Mucosa of rectum (tissue), 2 donors: ENCODE data around the gene GALNT9.

Source experiments
- H3K27ac ChIP-seq, 2 donors: one replicate each; pipeline ENCODE4 v1.7.0; 2013; ENCODE audit warnings: inconsistent platforms in 2 of 2, low read depth in 2 of 2, low read length in 2 of 2
- H3K27me3 ChIP-seq, 2 donors: one replicate each; pipeline ENCODE4 v1.7.0; 2013; ENCODE audit warnings: low read length in 2 of 2; ENCODE audit not compliant: control insufficient read depth in 2 of 2, insufficient read depth in 2 of 2
- H3K36me3 ChIP-seq, 2 donors: one replicate each; pipeline ENCODE4 v1.7.0; 2013; ENCODE audit warnings: low read length in 2 of 2; ENCODE audit not compliant: control insufficient read depth in 2 of 2, insufficient read depth in 2 of 2
- H3K4me1 ChIP-seq, 2 donors: one replicate each; pipeline ENCODE4 v1.7.0; 2013; ENCODE audit warnings: low read length in 2 of 2, mild to moderate bottlenecking in 1 of 2; ENCODE audit not compliant: control insufficient read depth in 2 of 2, insufficient read depth in 2 of 2
- H3K4me3 ChIP-seq, 2 donors: one replicate each; pipeline ENCODE4 v1.7.0; 2013; ENCODE audit warnings: low read length in 2 of 2
- H3K9ac ChIP-seq, 2 donors: one replicate each; pipeline ENCODE4 v1.7.0; 2013; ENCODE audit warnings: low read length in 2 of 2, low read depth in 1 of 2, mild to moderate bottlenecking in 1 of 2
- H3K9me3 ChIP-seq, 2 donors: one replicate each; pipeline ENCODE4 v1.7.0; 2013; ENCODE audit warnings: low read length in 2 of 2; ENCODE audit not compliant: control insufficient read depth in 2 of 2
- donor health status: healthy.
- donor health status: Normal muscosa, but diverticular disease.

GALNT9 gene

GRCh38 chr12:132318618-132319033 lies 10.8 kb downstream of the GALNT9 start:
- Histone ChIP-seq H3K9me3 (no peaks in the 10 kb centered on the region), H3K36me3 (no peaks in the 10 kb centered on the region), H3K4me3 (no peak overlapping the region), H3K4me1 (peaks cover 0 to 2% of the 10 kb centered on the region in 2 donors), H3K9ac (no peak overlapping the region), H3K27me3 (no peaks in the 10 kb centered on the region), H3K27ac (no peak overlapping the region)

- H3K27me3 ChIP-seq = no peaks in the 10 kb centered on the region
- H3K9ac ChIP-seq = no peak overlapping the region
- no peaks in the 10 kb centered on the region for H3K4me1 ChIP-seq
- no peak overlapping the region for H3K27ac ChIP-seq
- no peak overlapping the region for H3K4me3 ChIP-seq
- H3K9me3 ChIP-seq = no peaks in the 10 kb centered on the region
- H3K36me3 ChIP-seq = no peaks in the 10 kb centered on the region
These were observed 11.3 kb downstream of the GALNT9 start for GRCh38 chr12:132318135-132318534.

GRCh38 chr12:132317233-132317938 lies 12.0 kb downstream of the GALNT9 start:
- H3K4me1 ChIP-seq = no peaks in the 10 kb centered on the region
- no peaks in the 10 kb centered on the region for H3K27me3 ChIP-seq
- no peaks in the 10 kb centered on the region for H3K36me3 ChIP-seq
- H3K9ac ChIP-seq = no peak overlapping the region
- H3K9me3 ChIP-seq = no peaks in the 10 kb centered on the region
- no peak overlapping the region for H3K27ac ChIP-seq
- H3K4me3 ChIP-seq = no peak overlapping the region

GRCh38 chr12:132316497-132317232 lies 12.7 kb downstream of the GALNT9 start:
- peaks cover 0 to under 1% of the 10 kb centered on the region in 2 donors for H3K9me3 ChIP-seq
- no peak overlapping the region for H3K9ac ChIP-seq
- no peaks in the 10 kb centered on the region for H3K36me3 ChIP-seq
- H3K4me1 ChIP-seq = no peaks in the 10 kb centered on the region
- H3K27ac ChIP-seq = no peak overlapping the region
- no peaks in the 10 kb centered on the region for H3K27me3 ChIP-seq
- H3K4me3 ChIP-seq = no peak overlapping the region

- Histone ChIP-seq H3K4me1 (no peaks in the 10 kb centered on the region), H3K4me3 (no peak overlapping the region), H3K27ac (no peak overlapping the region), H3K9me3 (peaks cover 0 to 5% of the 10 kb centered on the region in 2 donors), H3K27me3 (no peaks in the 10 kb centered on the region), H3K9ac (no peak overlapping the region), H3K36me3 (no peaks in the 10 kb centered on the region)
These were observed 13.4 kb downstream of the GALNT9 start for GRCh38 chr12:132315951-132316350.

- Histone ChIP-seq H3K27me3 (no peaks in the 10 kb centered on the region), H3K9me3 (peaks cover 0 to 5% of the 10 kb centered on the region in 2 donors), H3K36me3 (no peaks in the 10 kb centered on the region), H3K4me3 (no peak overlapping the region), H3K4me1 (no peaks in the 10 kb centered on the region), H3K27ac (no peak overlapping the region), H3K9ac (no peak overlapping the region)
These were observed 13.9 kb downstream of the GALNT9 start for GRCh38 chr12:132315507-132315906.

- no peak overlapping the region for H3K27ac ChIP-seq
- peaks cover 0 to 5% of the 10 kb centered on the region in 2 donors for H3K9me3 ChIP-seq
- no peak overlapping the region for H3K4me3 ChIP-seq
- H3K27me3 ChIP-seq = no peaks in the 10 kb centered on the region
- no peak overlapping the region for H3K9ac ChIP-seq
- H3K4me1 ChIP-seq = no peaks in the 10 kb centered on the region
- no peaks in the 10 kb centered on the region for H3K36me3 ChIP-seq
These were observed 14.7 kb downstream of the GALNT9 start for GRCh38 chr12:132314516-132315233.

- Histone ChIP-seq H3K9me3 (peaks cover 0 to 5% of the 10 kb centered on the region in 2 donors), H3K36me3 (no peaks in the 10 kb centered on the region), H3K27me3 (no peaks in the 10 kb centered on the region), H3K4me3 (no peak overlapping the region), H3K4me1 (no peaks in the 10 kb centered on the region), H3K9ac (no peak overlapping the region), H3K27ac (no peak overlapping the region)
These were observed 15.4 kb downstream of the GALNT9 start for GRCh38 chr12:132314035-132314434.

- H3K4me1 ChIP-seq = no peaks in the 10 kb centered on the region
- no peak overlapping the region for H3K27ac ChIP-seq
- H3K36me3 ChIP-seq = no peaks in the 10 kb centered on the region
- no peak overlapping the region for H3K4me3 ChIP-seq
- no peak overlapping the region for H3K9ac ChIP-seq
- H3K9me3 ChIP-seq = peaks cover 0 to 5% of the 10 kb centered on the region in 2 donors
- H3K27me3 ChIP-seq = no peaks in the 10 kb centered on the region
These were observed 16.2 kb downstream of the GALNT9 start for GRCh38 chr12:132313182-132313581.

- Histone ChIP-seq H3K9me3 (peaks cover 0 to 5% of the 10 kb centered on the region in 2 donors), H3K27me3 (no peaks in the 10 kb centered on the region), H3K36me3 (no peaks in the 10 kb centered on the region)
These were observed 16.9 kb downstream of the GALNT9 start for GRCh38 chr12:132312516-132312915.

More at GRCh38 chr12:132312516-132312915, 16.9 kb downstream of the GALNT9 start:
- H3K9ac ChIP-seq = no peak overlapping the region
- H3K27ac ChIP-seq = no peak overlapping the region
- no peaks in the 10 kb centered on the region for H3K4me1 ChIP-seq
- H3K4me3 ChIP-seq = no peak overlapping the region
